Neural progenitor cell (in vitro differentiated cells): ENCODE results near the gene AIF1. TPM values are rescaled to one million over a fixed set of nuclear protein-coding genes. Genes with fewer than 3 reads are reported as not detected.

Experiments
- DNase-seq: peaks from one replicate; pipeline ENCODE4 v3.0.0-alpha.2; 2016; ENCODE audit warnings: low spot score
- H2AFZ ChIP-seq: fragments of 200-600 bp; sonication (generic); replicated peaks from 2 replicates; pipeline ENCODE4 v1.6.1; 2016; ENCODE audit warnings: antibody characterized with exemption
- H3F3A ChIP-seq: fragments of 200-600 bp; sonication (generic); 2 replicates; pipeline ENCODE4 v1.6.1; 2016; ENCODE audit warnings: antibody characterized with exemption, low read depth
- H3K27ac ChIP-seq: fragments of 200-600 bp; sonication (generic); 2 replicates; pipeline ENCODE4 v1.5.1; 2016; ENCODE audit warnings: mild to moderate bottlenecking
- H3K27me3 ChIP-seq: fragments of 200-600 bp; sonication (generic); 2 replicates; pipeline ENCODE4 v1.6.1; 2016; ENCODE audit warnings: mild to moderate bottlenecking, moderate library complexity
- H3K36me3 ChIP-seq: fragments of 200-600 bp; sonication (generic); 2 replicates; pipeline ENCODE4 v1.5.1; 2016
- H3K4me1 ChIP-seq: fragments of 200-600 bp; sonication (generic); 2 replicates; pipeline ENCODE4 v1.6.1; 2016; ENCODE audit warnings: mixed run types
- H3K4me2 ChIP-seq: fragments of 200-600 bp; sonication (generic); 2 replicates; pipeline ENCODE4 v1.6.1; 2016
- H3K4me3 ChIP-seq: fragments of 200-600 bp; sonication (generic); 2 replicates; pipeline ENCODE4 v1.5.1; 2016
- H3K79me2 ChIP-seq: fragments of 200-600 bp; sonication (generic); 2 replicates; pipeline ENCODE4 v1.6.1; 2016; ENCODE audit warnings: low read depth
- H3K9ac ChIP-seq: fragments of 200-600 bp; sonication (generic); 2 replicates; pipeline ENCODE4 v1.6.1; 2016
- H3K9me3 ChIP-seq: fragments of 200-600 bp; sonication (generic); 2 replicates; pipeline ENCODE4 v1.5.1; 2016; ENCODE audit warnings: low read depth
- H4K20me1 ChIP-seq: fragments of 200-600 bp; sonication (generic); 2 replicates; pipeline ENCODE4 v1.6.1; 2016; ENCODE audit warnings: low read depth
- H3K27ac Mint-ChIP-seq: 3 replicates; pipeline ENCODE4 v1.8.0; 2021; ENCODE audit warnings: mixed read lengths
- H3K27me3 Mint-ChIP-seq: 2 replicates; pipeline ENCODE4 v1.8.0; 2022; ENCODE audit warnings: low read depth, mild to moderate bottlenecking, inconsistent platforms, moderate library complexity, mixed read lengths; ENCODE audit not compliant: insufficient read depth
- H3K36me3 Mint-ChIP-seq: 3 replicates; pipeline ENCODE4 v1.8.0; 2021; ENCODE audit warnings: mixed read lengths
- H3K4me1 Mint-ChIP-seq: 3 replicates; pipeline ENCODE4 v1.8.0; 2021; ENCODE audit warnings: mixed read lengths
- H3K4me3 Mint-ChIP-seq: 3 replicates; pipeline ENCODE4 v1.8.0; 2021; ENCODE audit warnings: mild to moderate bottlenecking, moderate library complexity, mixed read lengths
- H3K9me3 Mint-ChIP-seq: 3 replicates; pipeline ENCODE4 v1.8.0; 2020; ENCODE audit warnings: mixed read lengths
- EZH2 ChIP-seq: fragments of 200-600 bp; sonication (generic); IDR thresholded peaks from 2 replicates; pipeline ENCODE4 v1.6.1; 2017; ENCODE audit warnings: antibody characterized with exemption, mild to moderate bottlenecking, moderate library complexity
- EZH2phosphoT487 ChIP-seq: fragments of 200-600 bp; sonication (generic); IDR thresholded peaks from 2 replicates; pipeline ENCODE4 v1.6.1; 2017; ENCODE audit warnings: antibody characterized with exemption
- total RNA-seq: library from RNA; depleted of rRNA; stranded (reverse); fragments of >200 nt; gene quantifications from 2 replicates; pipeline ENCODE4 v1.2.3, GENCODE V29; 2015; ENCODE audit warnings: low replicate concordance
- TF ChIP-seq, protein P1 (sequence below): fragments of 200-600 bp; sonication (generic); IDR thresholded peaks from 2 replicates; pipeline ENCODE4 v1.5.1; 2017; ENCODE audit warnings: antibody characterized with exemption, mild to moderate bottlenecking

The AIF1 gene
- total RNA-seq, 1 donor from 2014 or later = not detected

DNA sequence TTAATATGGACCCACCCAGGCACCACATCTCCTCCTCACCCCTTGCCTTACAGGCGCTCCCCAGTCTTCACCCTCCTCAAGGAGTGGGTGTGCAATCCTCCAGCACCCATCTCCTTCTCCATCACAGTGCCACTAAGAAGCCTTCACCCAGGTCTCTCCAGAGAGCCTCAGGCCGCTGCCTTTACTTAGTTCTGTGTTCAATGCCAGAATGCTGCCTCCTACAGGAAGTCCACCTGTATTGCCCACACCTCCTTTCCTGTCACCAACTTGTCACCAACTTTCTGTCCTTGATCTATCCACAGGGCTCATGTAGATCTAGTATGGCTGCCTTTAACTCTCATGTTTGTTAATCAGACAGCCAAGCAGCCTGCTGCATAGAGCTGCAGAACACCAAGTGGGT, 29.5 kb upstream of the AIF1 start:
- H3K27ac Mint-ChIP-seq = no peak overlapping the region
- peaks cover 2% of the 10 kb centered on the region for H3K27me3 ChIP-seq
- H3K27ac ChIP-seq = no peak overlapping the region
- H3K36me3 Mint-ChIP-seq = no peaks in the 10 kb centered on the region
- H3K9ac ChIP-seq = no peak overlapping the region
- H3K4me3 Mint-ChIP-seq = peak overlapping the region; percentile 5
- no peaks in the 10 kb centered on the region for H3K9me3 ChIP-seq
- no peaks in the 10 kb centered on the region for H3K36me3 ChIP-seq
- H3K79me2 ChIP-seq = no peaks in the 10 kb centered on the region
- no peak overlapping the region for H2AFZ ChIP-seq
- no peaks in the 10 kb centered on the region for H3F3A ChIP-seq
- no peak overlapping the region for H3K4me2 ChIP-seq
- H3K27me3 Mint-ChIP-seq = peaks cover 11% of the 10 kb centered on the region
- H3K9me3 Mint-ChIP-seq = no peaks in the 10 kb centered on the region
- no peaks in the 10 kb centered on the region for H4K20me1 ChIP-seq
- H3K4me3 ChIP-seq = no peak overlapping the region
- TF ChIP-seq, protein P1, sequence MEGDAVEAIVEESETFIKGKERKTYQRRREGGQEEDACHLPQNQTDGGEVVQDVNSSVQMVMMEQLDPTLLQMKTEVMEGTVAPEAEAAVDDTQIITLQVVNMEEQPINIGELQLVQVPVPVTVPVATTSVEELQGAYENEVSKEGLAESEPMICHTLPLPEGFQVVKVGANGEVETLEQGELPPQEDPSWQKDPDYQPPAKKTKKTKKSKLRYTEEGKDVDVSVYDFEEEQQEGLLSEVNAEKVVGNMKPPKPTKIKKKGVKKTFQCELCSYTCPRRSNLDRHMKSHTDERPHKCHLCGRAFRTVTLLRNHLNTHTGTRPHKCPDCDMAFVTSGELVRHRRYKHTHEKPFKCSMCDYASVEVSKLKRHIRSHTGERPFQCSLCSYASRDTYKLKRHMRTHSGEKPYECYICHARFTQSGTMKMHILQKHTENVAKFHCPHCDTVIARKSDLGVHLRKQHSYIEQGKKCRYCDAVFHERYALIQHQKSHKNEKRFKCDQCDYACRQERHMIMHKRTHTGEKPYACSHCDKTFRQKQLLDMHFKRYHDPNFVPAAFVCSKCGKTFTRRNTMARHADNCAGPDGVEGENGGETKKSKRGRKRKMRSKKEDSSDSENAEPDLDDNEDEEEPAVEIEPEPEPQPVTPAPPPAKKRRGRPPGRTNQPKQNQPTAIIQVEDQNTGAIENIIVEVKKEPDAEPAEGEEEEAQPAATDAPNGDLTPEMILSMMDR = peak; percentile 59
- TF ChIP-seq EZH2phosphoT487 = no peak
- peaks cover 6% of the 10 kb centered on the region for H3K4me1 ChIP-seq
- DNase-seq = peak; percentile 53
- peaks cover 17% of the 10 kb centered on the region for H3K4me1 Mint-ChIP-seq

DNA sequence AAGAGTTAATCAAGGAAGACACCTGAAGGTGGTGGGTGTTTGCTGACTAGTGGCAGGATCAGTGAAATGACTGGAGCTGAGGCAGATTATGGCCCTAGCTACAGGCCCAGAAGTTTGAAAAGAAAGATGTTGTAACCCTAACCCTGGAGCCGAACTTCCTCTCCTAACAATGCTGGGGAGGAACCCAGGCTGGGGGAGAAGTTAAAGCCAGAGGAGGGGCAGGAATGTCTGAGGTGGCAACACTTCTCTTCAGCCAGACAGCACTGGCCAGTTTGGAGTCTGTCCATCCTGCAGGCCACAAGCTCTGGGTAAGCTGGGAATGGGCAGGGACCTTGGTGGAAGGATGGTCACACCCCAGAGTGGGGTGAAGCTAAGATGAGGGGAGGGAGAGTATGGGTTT, 29.0 kb upstream of the AIF1 start, which contains the start of gene LST1:
Gene LST1, plus strand, starts transcription at position 270 of the 400 bp plus-strand sequence. CDS start 1,023 bp downstream, outside the sequence.
- TF ChIP-seq, protein P1 = no peak
- no peak for TF ChIP-seq EZH2phosphoT487
- TF ChIP-seq EZH2 = no peak
- Histone ChIP-seq H3K9me3 (no peaks in the 10 kb centered on the region), H3K36me3 (no peaks in the 10 kb centered on the region), H3K9ac (no peak within 1 kb of the TSS), H3K27ac (no peak within 1 kb of the TSS), H3K4me2 (no peak within 1 kb of the TSS), H4K20me1 (no peaks in the 10 kb centered on the region), H2AFZ (no peak within 1 kb of the TSS), H3K27me3 (no peaks in the 10 kb centered on the region), H3F3A (no peaks in the 10 kb centered on the region), H3K4me1 (peaks cover 6% of the 10 kb centered on the region), H3K79me2 (no peaks in the 10 kb centered on the region), H3K4me3 (no peak within 1 kb of the TSS)
- H3K4me1 Mint-ChIP-seq = peaks cover 15% of the 10 kb centered on the region
- DNase-seq = no peak
- peaks cover 11% of the 10 kb centered on the region for H3K27me3 Mint-ChIP-seq
- peak within 1 kb of the TSS; percentile 5 for H3K4me3 Mint-ChIP-seq
- H3K36me3 Mint-ChIP-seq = no peaks in the 10 kb centered on the region
- H3K9me3 Mint-ChIP-seq = no peaks in the 10 kb centered on the region
- H3K27ac Mint-ChIP-seq = peak within 1 kb of the TSS; percentile 89

DNA sequence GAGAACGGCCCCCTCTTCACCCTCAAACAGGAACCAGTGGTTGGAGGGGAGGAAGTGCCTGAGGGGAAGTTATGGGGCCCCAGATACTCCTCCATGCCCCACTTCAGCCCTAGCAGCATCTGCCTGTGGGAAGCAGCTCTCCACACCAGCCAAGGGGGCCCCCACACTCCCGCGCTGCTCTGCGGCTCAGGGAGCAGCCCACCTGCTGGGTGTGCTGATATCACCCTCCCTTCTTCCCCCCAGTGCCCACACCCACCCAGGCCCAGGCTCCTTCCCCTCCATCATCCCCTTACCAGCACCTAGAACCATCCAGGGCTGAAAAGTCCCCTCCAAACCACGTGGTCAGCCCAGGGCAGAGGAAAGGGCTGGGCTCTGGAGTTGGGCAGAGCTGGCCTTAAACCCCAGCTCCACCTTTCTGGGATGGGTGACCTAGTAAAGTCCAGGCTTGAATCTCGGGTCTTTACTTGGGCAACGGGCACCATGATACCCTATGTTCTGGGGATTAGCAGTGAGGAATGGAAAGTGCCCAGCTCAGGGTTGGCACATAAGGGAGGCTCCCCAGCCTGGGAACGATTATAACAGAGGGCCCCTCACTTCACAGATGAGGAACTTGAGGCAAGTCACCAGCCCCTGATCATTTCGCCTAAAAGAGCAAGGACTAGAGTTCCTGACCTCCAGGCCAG, 28.3 kb upstream of the AIF1 start:
- no peak overlapping the region for H3K4me3 Mint-ChIP-seq
- Histone ChIP-seq H3K79me2 (no peaks in the 10 kb centered on the region), H3K4me1 (peaks cover 3% of the 10 kb centered on the region), H3K27me3 (no peaks in the 10 kb centered on the region), H4K20me1 (no peaks in the 10 kb centered on the region), H3K9me3 (no peaks in the 10 kb centered on the region), H3K27ac (no peak overlapping the region), H3K9ac (no peak overlapping the region), H2AFZ (no peak overlapping the region), H3K4me3 (no peak overlapping the region), H3K4me2 (no peak overlapping the region), H3F3A (no peaks in the 10 kb centered on the region), H3K36me3 (no peaks in the 10 kb centered on the region)
- TF ChIP-seq EZH2 (no peak), EZH2phosphoT487 (no peak)
- TF ChIP-seq, protein P1 = no peak
- H3K27ac Mint-ChIP-seq = peak overlapping the region; percentile 89
- H3K36me3 Mint-ChIP-seq = no peaks in the 10 kb centered on the region
- H3K9me3 Mint-ChIP-seq = no peaks in the 10 kb centered on the region
- peaks cover 5% of the 10 kb centered on the region for H3K27me3 Mint-ChIP-seq
- peaks cover 7% of the 10 kb centered on the region for H3K4me1 Mint-ChIP-seq
- no peak for DNase-seq
